ENCODE results near the gene ZBTB16.

ZBTB16 gene

DNA sequence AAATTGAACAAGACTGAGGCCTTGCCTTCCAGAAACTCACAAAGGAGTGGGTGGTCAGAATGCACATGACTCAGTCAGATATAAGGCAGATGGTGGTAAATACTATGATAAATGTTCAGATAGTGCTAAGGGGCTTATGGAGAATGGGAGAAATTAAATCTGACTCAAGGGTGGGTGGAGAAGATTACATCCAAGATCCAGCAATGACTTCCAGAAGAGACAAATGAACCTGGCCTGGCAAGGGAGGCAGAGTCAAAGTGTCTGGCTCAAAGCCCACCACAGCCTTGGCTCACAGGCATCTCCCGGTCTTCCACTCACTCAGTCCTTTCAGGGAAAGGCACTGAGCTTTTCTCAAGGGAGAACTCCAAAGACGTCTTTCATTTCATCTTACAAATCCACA, 6.1 kb upstream of the ZBTB16 start:
- Mint-ChIP-seq H3K27ac (no peak overlapping the region), H3K4me1 (ENCODE audit: low read depth) (no peaks in the 10 kb centered on the region), H3K36me3 (ENCODE audit: low read depth) (no peaks in the 10 kb centered on the region), H3K4me3 (no peak overlapping the region), H3K9me3 (no peaks in the 10 kb centered on the region), H3K27me3 (peaks cover 19% of the 10 kb centered on the region)

DNA sequence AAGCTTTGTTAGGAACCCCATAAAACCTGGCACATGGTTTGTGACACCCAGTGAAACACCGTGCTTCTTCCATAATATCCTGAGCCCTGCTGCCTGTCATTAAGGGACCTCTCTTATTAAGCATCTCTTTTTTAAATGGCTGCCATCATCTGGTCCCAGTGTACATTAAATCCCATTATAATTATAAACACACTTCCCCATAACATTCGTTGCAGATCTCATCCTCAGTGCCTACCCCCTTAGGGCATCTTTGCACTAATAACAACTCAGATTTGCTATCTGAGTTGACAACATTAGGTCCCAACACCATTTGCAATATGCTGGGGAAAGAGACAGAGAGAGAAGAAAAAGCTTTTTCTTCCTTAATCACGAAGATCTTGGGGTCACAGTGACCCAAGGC, 4.7 kb upstream of the ZBTB16 start:
- Mint-ChIP-seq H3K4me3 (no peak overlapping the region), H3K4me1 (ENCODE audit: low read depth) (peaks cover 5% of the 10 kb centered on the region), H3K36me3 (ENCODE audit: low read depth) (no peaks in the 10 kb centered on the region), H3K27me3 (peaks cover 24% of the 10 kb centered on the region), H3K27ac (no peak overlapping the region), H3K9me3 (no peaks in the 10 kb centered on the region)

DNA sequence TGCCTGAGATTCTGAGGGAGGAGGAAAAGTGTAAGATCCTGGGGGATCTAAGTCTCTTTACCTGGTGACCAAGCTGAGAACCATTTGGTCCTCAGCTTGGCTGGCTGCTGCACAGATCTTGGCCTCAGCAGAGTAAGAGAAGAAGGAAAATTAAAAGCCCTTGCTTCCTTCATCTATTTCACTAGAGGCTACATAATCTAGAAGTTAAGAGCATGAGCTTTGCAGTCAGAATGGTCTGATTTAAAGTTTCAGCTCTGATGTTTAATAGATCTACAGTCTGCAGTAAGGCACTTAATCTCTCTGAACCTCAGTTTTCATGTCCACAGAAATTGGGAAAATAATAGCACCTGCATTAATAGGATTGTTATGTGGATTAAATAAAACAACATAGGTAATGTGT, 3.1 kb upstream of the ZBTB16 start:
- H3K4me1 Mint-ChIP-seq (ENCODE audit: low read depth) = peaks cover 5% of the 10 kb centered on the region
- H3K27me3 Mint-ChIP-seq = peaks cover 30% of the 10 kb centered on the region
- no peaks in the 10 kb centered on the region for H3K9me3 Mint-ChIP-seq
- H3K4me3 Mint-ChIP-seq = no peak overlapping the region
- no peak overlapping the region for H3K27ac Mint-ChIP-seq
- H3K36me3 Mint-ChIP-seq (ENCODE audit: low read depth) = no peaks in the 10 kb centered on the region

DNA sequence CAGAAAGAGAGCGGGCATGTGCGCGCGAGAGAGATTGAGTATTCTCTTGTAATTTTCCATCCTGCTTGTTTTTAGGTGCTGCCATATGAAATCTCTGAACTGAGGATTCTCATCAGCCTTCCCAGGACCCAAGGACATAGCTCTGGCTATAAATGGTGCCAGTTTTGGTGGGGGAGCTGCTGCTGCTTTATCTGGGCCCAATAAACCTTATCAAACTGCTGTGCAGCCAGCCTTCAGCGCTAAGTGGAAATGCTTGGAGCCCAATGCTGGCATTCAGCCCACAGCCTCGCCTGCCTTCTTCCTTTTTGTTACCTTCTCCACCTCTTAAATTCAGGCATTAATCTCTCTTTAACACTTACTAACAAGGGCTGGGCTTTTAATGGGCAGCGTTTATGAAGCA, 2.4 kb upstream of the ZBTB16 start:
- H3K9me3 Mint-ChIP-seq = no peaks in the 10 kb centered on the region
- peaks cover 5% of the 10 kb centered on the region for H3K4me1 Mint-ChIP-seq (ENCODE audit: low read depth)
- H3K4me3 Mint-ChIP-seq = no peak overlapping the region
- no peaks in the 10 kb centered on the region for H3K36me3 Mint-ChIP-seq (ENCODE audit: low read depth)
- no peak overlapping the region for H3K27ac Mint-ChIP-seq
- peaks cover 35% of the 10 kb centered on the region for H3K27me3 Mint-ChIP-seq

DNA sequence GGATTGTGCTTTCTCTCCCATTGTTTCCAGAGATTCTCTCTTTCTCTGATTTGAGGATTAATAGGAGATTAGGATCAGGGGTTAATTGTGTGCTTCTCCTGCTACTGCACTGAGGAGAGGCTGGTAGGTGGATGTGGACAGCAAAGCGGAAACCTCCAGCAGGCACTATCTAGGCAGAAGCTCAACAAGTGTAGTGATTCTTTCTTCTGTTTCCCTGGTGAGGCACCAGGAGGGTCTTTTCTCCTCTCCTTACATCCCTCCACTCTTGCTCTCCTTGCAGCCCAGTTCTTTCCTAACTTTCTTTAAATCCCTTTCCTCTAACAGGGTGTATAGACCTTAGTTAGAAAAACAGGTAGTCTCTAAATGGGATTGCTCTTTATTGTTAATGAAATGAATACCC, 1.9 kb upstream of the ZBTB16 start:
- peaks cover 5% of the 10 kb centered on the region for H3K4me1 Mint-ChIP-seq (ENCODE audit: low read depth)
- H3K9me3 Mint-ChIP-seq = no peaks in the 10 kb centered on the region
- no peak overlapping the region for H3K27ac Mint-ChIP-seq
- peaks cover 35% of the 10 kb centered on the region for H3K27me3 Mint-ChIP-seq
- H3K4me3 Mint-ChIP-seq = no peak overlapping the region
- H3K36me3 Mint-ChIP-seq (ENCODE audit: low read depth) = no peaks in the 10 kb centered on the region

DNA sequence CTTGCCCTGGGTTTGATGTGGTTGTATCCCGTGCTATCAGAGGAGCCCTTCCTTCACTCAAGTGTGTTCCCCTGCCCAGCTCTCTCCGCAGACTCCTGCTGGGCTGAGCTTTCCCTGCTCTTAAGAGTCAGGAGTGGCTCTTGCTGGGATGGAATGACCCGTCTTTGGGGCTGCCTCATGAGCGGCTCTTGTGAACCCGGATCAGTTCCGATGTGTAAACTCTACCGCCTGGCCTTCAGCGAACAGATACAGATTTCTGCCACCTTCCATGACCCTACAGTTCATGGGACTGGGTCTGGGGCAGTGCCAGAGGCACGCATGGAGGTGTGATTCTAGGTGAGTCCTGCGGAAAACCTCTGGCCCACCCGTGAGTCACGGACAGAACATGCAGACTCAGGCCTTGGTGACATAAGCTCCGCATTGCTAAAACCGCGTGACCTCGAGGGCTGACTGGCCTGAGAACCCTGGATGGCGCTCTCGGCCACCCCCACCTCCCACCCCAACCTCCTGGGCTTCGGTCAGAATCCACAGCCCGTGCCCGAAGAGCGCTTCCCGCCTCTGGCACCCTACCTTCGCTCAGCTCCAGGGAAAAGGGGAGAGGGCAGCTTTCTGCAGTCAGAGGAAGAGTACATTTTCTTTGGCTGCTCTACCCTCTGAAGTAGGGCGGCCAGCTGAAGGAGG, 1.3 kb upstream of the ZBTB16 start:
- Mint-ChIP-seq H3K27ac (no peak overlapping the region), H3K27me3 (peaks cover 35% of the 10 kb centered on the region), H3K36me3 (ENCODE audit: low read depth) (no peaks in the 10 kb centered on the region), H3K4me1 (ENCODE audit: low read depth) (peaks cover 5% of the 10 kb centered on the region), H3K9me3 (no peaks in the 10 kb centered on the region), H3K4me3 (no peak overlapping the region)

DNA sequence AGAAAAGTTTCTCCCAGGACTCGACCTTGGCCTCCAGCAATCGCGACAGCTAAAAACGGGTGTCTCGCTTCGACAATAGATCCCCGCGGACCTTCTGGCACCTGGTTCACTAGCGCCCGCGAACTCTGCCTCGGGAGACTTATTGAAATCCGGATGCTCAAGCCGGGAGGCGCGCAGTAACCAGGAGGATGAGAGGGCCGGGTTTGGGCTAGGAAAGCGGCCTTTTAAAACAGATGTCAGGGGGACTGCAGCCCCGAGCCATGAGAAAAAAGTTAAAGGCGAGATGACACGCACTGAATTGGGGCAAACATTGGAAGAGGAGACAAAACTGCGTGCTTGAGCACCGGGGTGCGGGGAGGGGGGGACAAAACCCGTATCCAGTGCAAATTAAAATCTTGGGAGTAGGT, 637 bp upstream of the ZBTB16 start:
- no peak overlapping the region for H3K27ac Mint-ChIP-seq

DNA sequence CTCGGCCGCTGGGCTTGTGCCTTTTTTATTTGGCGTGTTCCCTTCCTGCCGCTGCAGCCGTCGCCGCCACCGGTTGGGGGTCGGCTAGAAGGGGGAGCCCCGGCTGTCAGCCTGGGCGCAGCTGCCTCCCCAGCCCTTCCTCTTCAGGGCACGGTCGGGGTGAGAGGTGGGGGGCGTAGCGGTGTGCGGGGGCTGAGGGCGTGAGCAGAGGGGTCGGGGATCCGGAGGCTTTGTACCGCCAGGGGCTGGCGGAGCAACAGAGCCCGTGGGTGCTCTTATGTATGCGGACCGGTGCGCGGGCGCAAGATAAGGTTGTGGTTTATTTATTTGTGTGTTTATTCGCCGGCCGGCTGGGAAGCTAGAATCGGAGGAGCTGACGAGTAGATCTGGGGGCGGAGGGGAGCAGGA, 477 bp downstream of the ZBTB16 start:
- no peaks in the 10 kb centered on the region for H3K36me3 Mint-ChIP-seq (ENCODE audit: low read depth)
- peak overlapping the region; percentile 86 for H3K4me3 Mint-ChIP-seq
- H3K4me1 Mint-ChIP-seq (ENCODE audit: low read depth) = peaks cover 5% of the 10 kb centered on the region
- H3K27ac Mint-ChIP-seq = no peak overlapping the region
- no peaks in the 10 kb centered on the region for H3K9me3 Mint-ChIP-seq
- peaks cover 35% of the 10 kb centered on the region for H3K27me3 Mint-ChIP-seq

More for the DNA sequence above, 637 bp upstream of the ZBTB16 start:
- no peaks in the 10 kb centered on the region for H3K9me3 Mint-ChIP-seq
- peaks cover 5% of the 10 kb centered on the region for H3K4me1 Mint-ChIP-seq (ENCODE audit: low read depth)
- H3K36me3 Mint-ChIP-seq (ENCODE audit: low read depth) = no peaks in the 10 kb centered on the region
- H3K4me3 Mint-ChIP-seq = peak overlapping the region; percentile 69
- peaks cover 35% of the 10 kb centered on the region for H3K27me3 Mint-ChIP-seq

DNA sequence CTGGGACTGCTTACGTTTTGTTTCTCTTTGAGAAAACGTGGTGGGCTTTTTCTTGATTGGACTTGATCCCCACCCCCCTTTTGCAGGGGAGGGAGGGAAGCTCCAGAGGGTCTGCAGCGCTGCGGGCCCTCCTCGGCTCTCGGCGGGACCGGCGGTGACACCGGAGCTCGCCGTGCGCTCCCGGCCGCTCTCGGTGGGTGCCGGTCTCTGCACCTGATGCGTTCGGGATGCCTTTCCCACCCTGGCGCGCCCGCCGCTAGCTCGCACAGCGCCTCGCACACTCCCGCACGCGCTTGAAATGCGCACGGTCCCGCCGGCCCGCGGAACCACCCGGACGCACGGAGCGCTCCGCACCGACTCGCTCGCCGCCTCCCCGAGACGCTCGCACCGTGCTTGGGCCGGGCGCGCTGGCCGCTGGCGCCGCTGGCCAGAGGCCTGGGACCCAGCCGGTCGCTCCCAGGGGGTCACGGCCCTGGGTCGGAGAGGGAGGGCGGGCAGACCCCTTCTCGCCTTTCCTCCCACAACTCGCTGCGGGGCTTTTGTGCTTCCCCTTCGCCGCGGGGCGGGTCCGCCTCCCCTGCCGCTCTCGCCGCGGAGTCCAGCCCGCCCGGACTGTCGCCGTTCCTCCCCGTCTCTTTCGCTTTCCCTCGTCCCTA, 1.0 kb downstream of the ZBTB16 start:
- Mint-ChIP-seq H3K9me3 (no peaks in the 10 kb centered on the region), H3K4me1 (ENCODE audit: low read depth) (peaks cover 5% of the 10 kb centered on the region), H3K27ac (no peak overlapping the region), H3K36me3 (ENCODE audit: low read depth) (no peaks in the 10 kb centered on the region), H3K27me3 (peaks cover 35% of the 10 kb centered on the region), H3K4me3 (peak overlapping the region; percentile 86)

DNA sequence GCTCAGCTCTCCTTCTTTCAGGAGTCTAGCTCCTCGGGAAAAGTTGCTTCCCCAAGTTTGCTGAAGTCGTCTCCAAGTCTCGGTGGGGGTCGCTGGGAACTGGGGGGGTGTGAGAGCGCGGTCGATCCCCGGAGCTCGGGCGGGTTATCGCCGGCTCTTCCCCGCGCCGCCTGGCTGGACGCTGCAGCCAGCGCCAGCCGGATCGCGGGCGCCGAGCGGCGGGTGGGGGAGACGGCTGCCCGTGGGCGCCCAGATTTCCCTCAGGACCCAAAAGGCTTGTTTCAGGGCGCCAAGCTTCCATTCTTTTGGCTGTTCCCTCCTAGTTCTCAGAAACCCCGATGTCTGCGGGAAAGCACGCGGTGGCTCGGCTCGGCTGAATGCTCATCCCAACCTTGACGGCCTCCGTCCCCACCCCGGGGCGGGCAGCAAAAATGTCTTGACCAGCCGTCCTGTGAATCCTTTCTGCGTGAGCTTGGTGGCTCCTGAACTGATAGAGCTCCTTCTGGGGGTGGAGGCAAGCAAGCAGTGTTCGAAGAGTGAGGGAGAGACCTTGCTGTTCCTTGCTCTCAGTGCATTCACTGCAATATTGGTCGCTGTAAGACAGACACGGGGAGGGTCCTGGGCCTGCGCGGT, 1.7 kb downstream of the ZBTB16 start:
- Mint-ChIP-seq H3K4me1 (ENCODE audit: low read depth) (peaks cover 5% of the 10 kb centered on the region), H3K27me3 (peaks cover 35% of the 10 kb centered on the region), H3K27ac (peak overlapping the region; percentile 55), H3K4me3 (peak overlapping the region; percentile 86), H3K36me3 (ENCODE audit: low read depth) (no peaks in the 10 kb centered on the region), H3K9me3 (no peaks in the 10 kb centered on the region)

DNA sequence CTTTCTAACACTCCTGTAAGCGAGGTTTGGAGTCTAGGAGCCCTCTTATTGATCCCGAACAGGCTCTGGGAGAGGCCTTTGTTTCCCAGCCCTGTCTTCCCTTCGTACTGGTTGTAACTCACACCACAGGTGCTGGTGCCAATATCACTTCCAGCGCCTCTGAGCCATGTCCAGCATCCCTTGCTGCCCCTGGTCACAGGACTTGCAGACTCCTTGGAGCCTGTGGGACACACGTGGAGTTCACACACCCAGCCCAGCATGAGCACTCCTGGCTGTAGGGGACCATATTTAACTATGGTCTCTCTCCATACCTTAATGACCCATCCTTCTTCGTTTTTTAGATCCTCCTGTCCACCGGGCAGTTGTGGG, 2.2 kb downstream of the ZBTB16 start:
- H3K9me3 Mint-ChIP-seq = no peaks in the 10 kb centered on the region
- peaks cover 34% of the 10 kb centered on the region for H3K27me3 Mint-ChIP-seq
- peak overlapping the region; percentile 86 for H3K4me3 Mint-ChIP-seq
- H3K27ac Mint-ChIP-seq = peak overlapping the region; percentile 55
- peaks cover 5% of the 10 kb centered on the region for H3K4me1 Mint-ChIP-seq (ENCODE audit: low read depth)
- no peaks in the 10 kb centered on the region for H3K36me3 Mint-ChIP-seq (ENCODE audit: low read depth)

DNA sequence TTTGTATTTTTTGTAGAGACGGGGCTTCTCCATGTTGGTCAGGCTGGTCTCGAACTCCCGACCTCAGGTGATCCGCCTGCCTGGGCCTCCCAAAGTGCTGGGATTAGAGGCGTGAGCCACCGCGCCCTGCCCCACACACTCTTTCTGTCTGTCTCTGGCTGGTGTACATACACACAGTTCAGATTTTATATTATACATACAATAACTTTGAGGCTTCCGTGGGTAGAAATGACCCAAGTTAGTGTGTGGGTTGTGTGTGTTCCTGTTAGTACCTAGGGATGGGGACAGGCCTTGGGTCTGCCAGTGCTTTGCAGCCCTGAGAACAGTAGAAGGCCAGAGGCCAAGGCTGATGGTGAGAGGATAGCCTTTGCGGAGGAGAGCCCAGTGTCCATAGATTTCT, 2.8 kb downstream of the ZBTB16 start:
- Mint-ChIP-seq H3K27me3 (peaks cover 28% of the 10 kb centered on the region), H3K4me3 (peak overlapping the region; percentile 20), H3K36me3 (ENCODE audit: low read depth) (no peaks in the 10 kb centered on the region), H3K27ac (peak overlapping the region; percentile 58), H3K9me3 (no peaks in the 10 kb centered on the region), H3K4me1 (ENCODE audit: low read depth) (peaks cover 5% of the 10 kb centered on the region)

DNA sequence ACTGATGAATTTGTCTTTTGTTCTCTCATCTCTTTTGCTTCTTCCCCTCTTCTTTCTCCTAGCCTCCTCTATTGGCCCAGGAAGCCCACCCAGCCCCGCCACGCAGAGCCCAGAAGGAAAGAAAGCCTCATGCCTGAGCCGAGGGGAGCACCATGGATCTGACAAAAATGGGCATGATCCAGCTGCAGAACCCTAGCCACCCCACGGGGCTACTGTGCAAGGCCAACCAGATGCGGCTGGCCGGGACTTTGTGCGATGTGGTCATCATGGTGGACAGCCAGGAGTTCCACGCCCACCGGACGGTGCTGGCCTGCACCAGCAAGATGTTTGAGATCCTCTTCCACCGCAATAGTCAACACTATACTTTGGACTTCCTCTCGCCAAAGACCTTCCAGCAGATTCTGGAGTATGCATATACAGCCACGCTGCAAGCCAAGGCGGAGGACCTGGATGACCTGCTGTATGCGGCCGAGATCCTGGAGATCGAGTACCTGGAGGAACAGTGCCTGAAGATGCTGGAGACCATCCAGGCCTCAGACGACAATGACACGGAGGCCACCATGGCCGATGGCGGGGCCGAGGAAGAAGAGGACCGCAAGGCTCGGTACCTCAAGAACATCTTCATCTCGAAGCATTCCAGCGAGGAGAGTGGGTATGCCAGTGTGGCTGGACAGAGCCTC, 3.8 kb downstream of the ZBTB16 start:
- no peak overlapping the region for H3K4me3 Mint-ChIP-seq
- H3K27ac Mint-ChIP-seq = no peak overlapping the region
- H3K9me3 Mint-ChIP-seq = no peaks in the 10 kb centered on the region
- H3K36me3 Mint-ChIP-seq (ENCODE audit: low read depth) = peaks cover 2% of the 10 kb centered on the region
- H3K27me3 Mint-ChIP-seq = peaks cover 18% of the 10 kb centered on the region
- peaks cover 9% of the 10 kb centered on the region for H3K4me1 Mint-ChIP-seq (ENCODE audit: low read depth)

DNA sequence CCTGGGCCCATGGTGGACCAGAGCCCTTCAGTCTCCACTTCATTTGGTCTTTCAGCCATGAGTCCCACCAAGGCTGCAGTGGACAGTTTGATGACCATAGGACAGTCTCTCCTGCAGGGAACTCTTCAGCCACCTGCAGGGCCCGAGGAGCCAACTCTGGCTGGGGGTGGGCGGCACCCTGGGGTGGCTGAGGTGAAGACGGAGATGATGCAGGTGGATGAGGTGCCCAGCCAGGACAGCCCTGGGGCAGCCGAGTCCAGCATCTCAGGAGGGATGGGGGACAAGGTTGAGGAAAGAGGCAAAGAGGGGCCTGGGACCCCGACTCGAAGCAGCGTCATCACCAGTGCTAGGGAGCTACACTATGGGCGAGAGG, 4.3 kb downstream of the ZBTB16 start:
- Mint-ChIP-seq H3K4me3 (no peak overlapping the region), H3K9me3 (no peaks in the 10 kb centered on the region), H3K27ac (no peak overlapping the region), H3K4me1 (ENCODE audit: low read depth) (peaks cover 7% of the 10 kb centered on the region), H3K36me3 (ENCODE audit: low read depth) (peaks cover 4% of the 10 kb centered on the region), H3K27me3 (peaks cover 14% of the 10 kb centered on the region)

DNA sequence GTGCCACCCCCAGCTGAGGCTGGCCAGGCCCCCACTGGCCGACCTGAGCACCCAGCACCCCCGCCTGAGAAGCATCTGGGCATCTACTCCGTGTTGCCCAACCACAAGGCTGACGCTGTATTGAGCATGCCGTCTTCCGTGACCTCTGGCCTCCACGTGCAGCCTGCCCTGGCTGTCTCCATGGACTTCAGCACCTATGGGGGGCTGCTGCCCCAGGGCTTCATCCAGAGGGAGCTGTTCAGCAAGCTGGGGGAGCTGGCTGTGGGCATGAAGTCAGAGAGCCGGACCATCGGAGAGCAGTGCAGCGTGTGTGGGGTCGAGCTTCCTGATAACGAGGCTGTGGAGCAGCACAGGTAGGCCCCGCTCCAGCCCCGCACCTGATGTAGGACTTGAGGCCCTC, 4.7 kb downstream of the ZBTB16 start:
- Mint-ChIP-seq H3K9me3 (no peaks in the 10 kb centered on the region), H3K4me1 (ENCODE audit: low read depth) (peaks cover 4% of the 10 kb centered on the region), H3K4me3 (no peak overlapping the region), H3K27ac (no peak overlapping the region), H3K36me3 (ENCODE audit: low read depth) (peaks cover 4% of the 10 kb centered on the region), H3K27me3 (peaks cover 11% of the 10 kb centered on the region)

Measured in stimulated activated naive CD8-positive, alpha-beta T cell treated with anti-CD3 and anti-CD28 coated beads, Interleukin-15, Interleukin-2, amounts not matched to agents 100 ng/mL and 50 ng/mL, for 24 hours (primary cell).